ENCODE data around the gene EIF6. TPM values are rescaled to one million over a fixed set of nuclear protein-coding genes. Genes with fewer than 3 reads are reported as not detected.

EIF6 gene
- total and polyA plus RNA-seq, 2 experiments from 2014 or later, result 149 to 215 TPM

GRCh38 chr20:35257175-35257909, 27.2 kb downstream of the EIF6 start (continued):
- TF ChIP-seq ZNF462 (CRISPR knock-in tag; IDR thresholded peaks at IDR 0.05) (no peak), EZH2phosphoT487 (IDR thresholded peaks at IDR 0.05; ENCODE audit: unreplicated experiment) (no peak), POLR2AphosphoS5 (IDR thresholded peaks at IDR 0.05; ENCODE audit: low read depth) (no peak)

GRCh38 chr20:35254448-35254999, 30.0 kb downstream of the EIF6 start:
- DNase-seq (ENCODE audit: low spot score) (no peak), ATAC-seq (no peak)
- H3K27me3 ChIP-seq (ENCODE audit: insufficient read depth), result no peaks in the 10 kb centered on the region
- Mint-ChIP-seq H3K4me1 (peaks cover 22% of the 10 kb centered on the region), H3K9me3 (no peaks in the 10 kb centered on the region), H3K36me3 (ENCODE audit: low read depth) (no peaks in the 10 kb centered on the region), H3K4me3 (no peak overlapping the region), H3K27ac (no peak overlapping the region), H3K27me3 (ENCODE audit: insufficient read depth, low read depth, poor library complexity) (peaks cover 7% of the 10 kb centered on the region)
- peaks cover 2% of the 10 kb centered on the region; the same call in 1 of the 2 replicates for H3K9me2 ChIP-seq (ENCODE audit: insufficient read depth)
- no peaks in the 10 kb centered on the region for H3K36me3 ChIP-seq (ENCODE audit: insufficient read depth)
- H3F3A ChIP-seq (replicated peaks; ENCODE audit: low read depth), result 0 out of 2 replicates have a peak, but pooled peaks cover 3% of the 10 kb centered on the region
- H3K4me3 ChIP-seq, result no peak overlapping the region
- H3K79me2 ChIP-seq (replicated peaks; ENCODE audit: insufficient read depth), result no peaks in the 10 kb centered on the region
- no peak overlapping the region for H2AFZ ChIP-seq
- H4K20me1 ChIP-seq (replicated peaks; ENCODE audit: insufficient read depth), result no peaks in the 10 kb centered on the region
- H3K4me1 ChIP-seq (ENCODE audit: insufficient read depth), result peaks cover 22% of the 10 kb centered on the region
- no peak overlapping the region for H3K4me2 ChIP-seq
- H3K27ac ChIP-seq (ENCODE audit: low read depth), result no peak overlapping the region
- TF ChIP-seq ZNF114 (CRISPR knock-in tag; IDR thresholded peaks at IDR 0.05), result no peak
- no peak for TF ChIP-seq ZNF462 (CRISPR knock-in tag; IDR thresholded peaks at IDR 0.05)
- TF ChIP-seq JUNB (IDR thresholded peaks at IDR 0.05; ENCODE audit: unreplicated experiment), result no peak
- TF ChIP-seq EZH2phosphoT487 (IDR thresholded peaks at IDR 0.05; ENCODE audit: unreplicated experiment), result no peak
- TF ChIP-seq CTCF (conservative IDR thresholded peaks at IDR 0.05; ENCODE audit: low read depth in 2 of 2), result no peak
